RWPE2 (cell line): ENCODE data around the gene ANK2.

Source experiments
- ATAC-seq: fragments of 200-7000 bp; cut with Tn5 transposase; 3 replicates; pipeline ENCODE4 v1.9.1; 2021; ENCODE audit warnings: low read depth
- DNase-seq: peaks from one replicate; pipeline ENCODE4 v3.0.0-alpha.2; 2020; ENCODE audit warnings: low spot score
- H3K27ac ChIP-seq: fragments of 450-650 bp; 2 replicates; pipeline ENCODE4 v1.5.1; 2017; ENCODE audit warnings: mild to moderate bottlenecking; ENCODE audit not compliant: poor library complexity, severe bottlenecking
- H3K27me3 ChIP-seq: fragments of 250-450 bp; sonication (Bioruptor Pico); 2 replicates; pipeline ENCODE4 v1.5.1; 2021; ENCODE audit warnings: mild to moderate bottlenecking, moderate library complexity; ENCODE audit not compliant: insufficient read depth, poor library complexity, severe bottlenecking
- H3K36me3 ChIP-seq: fragments of 250-450 bp; sonication (Bioruptor Pico); 2 replicates; pipeline ENCODE4 v1.5.1; 2020; ENCODE audit warnings: low read depth, mild to moderate bottlenecking, moderate library complexity
- H3K4me1 ChIP-seq: fragments of 250-450 bp; sonication (Bioruptor Pico); 2 replicates; pipeline ENCODE4 v1.5.1; 2021; ENCODE audit warnings: mild to moderate bottlenecking, moderate library complexity; ENCODE audit not compliant: insufficient read depth, poor library complexity, severe bottlenecking
- H3K4me3 ChIP-seq: fragments of 250-450 bp; sonication (Bioruptor Pico); 2 replicates; pipeline ENCODE4 v1.5.1; 2021; ENCODE audit warnings: mild to moderate bottlenecking, moderate library complexity; ENCODE audit not compliant: severe bottlenecking
- H3K9me3 ChIP-seq: fragments of 250-450 bp; sonication (Bioruptor Pico); 2 replicates; pipeline ENCODE4 v1.5.1; 2021; ENCODE audit warnings: mild to moderate bottlenecking, moderate library complexity; ENCODE audit not compliant: severe bottlenecking
- CTCF ChIP-seq: fragments of 450-650 bp; IDR thresholded peaks from one replicate; pipeline ENCODE4 v1.5.1; 2017; ENCODE audit warnings: mild to moderate bottlenecking, moderate library complexity; ENCODE audit not compliant: poor library complexity, severe bottlenecking

The ANK2 gene

GRCh38 chr4:113405874-113406722 lies 356.6 kb downstream of the ANK2 start:
- H3K4me1 ChIP-seq = peaks cover 6% of the 10 kb centered on the region
- H3K36me3 ChIP-seq = no peaks in the 10 kb centered on the region
- DNase-seq (no peak), ATAC-seq (no peak)
- no peak overlapping the region for H3K4me3 ChIP-seq
- no peaks in the 10 kb centered on the region for H3K9me3 ChIP-seq
- TF ChIP-seq CTCF = no peak
- no peaks in the 10 kb centered on the region for H3K27me3 ChIP-seq
- no peak overlapping the region for H3K27ac ChIP-seq

- Histone ChIP-seq H3K9me3 (no peaks in the 10 kb centered on the region), H3K4me3 (no peak overlapping the region), H3K4me1 (peaks cover 9% of the 10 kb centered on the region), H3K27me3 (no peaks in the 10 kb centered on the region), H3K27ac (no peak overlapping the region), H3K36me3 (no peaks in the 10 kb centered on the region)
- no peak for ATAC-seq
- no peak for DNase-seq
- no peak for TF ChIP-seq CTCF
Observed at GRCh38 chr4:113406723-113407016, 357.2 kb downstream of the ANK2 start.

- DNase-seq (no peak), ATAC-seq (no peak)
- no peak for TF ChIP-seq CTCF
- Histone ChIP-seq H3K4me1 (peaks cover 9% of the 10 kb centered on the region), H3K27ac (no peak overlapping the region), H3K9me3 (no peaks in the 10 kb centered on the region), H3K27me3 (no peaks in the 10 kb centered on the region), H3K36me3 (no peaks in the 10 kb centered on the region), H3K4me3 (no peak overlapping the region)
Observed at GRCh38 chr4:113407409-113407808, 358.0 kb downstream of the ANK2 start.

- Histone ChIP-seq H3K36me3 (no peaks in the 10 kb centered on the region), H3K4me3 (no peak overlapping the region), H3K4me1 (peaks cover 9% of the 10 kb centered on the region), H3K9me3 (no peaks in the 10 kb centered on the region), H3K27me3 (no peaks in the 10 kb centered on the region), H3K27ac (no peak overlapping the region)
- ATAC-seq (no peak), DNase-seq (no peak)
- no peak for TF ChIP-seq CTCF
Observed at GRCh38 chr4:113409181-113409580, 359.7 kb downstream of the ANK2 start.

- peaks cover 9% of the 10 kb centered on the region for H3K4me1 ChIP-seq
- no peaks in the 10 kb centered on the region for H3K36me3 ChIP-seq
- H3K27ac ChIP-seq = no peak overlapping the region
- ATAC-seq (no peak), DNase-seq (no peak)
- no peaks in the 10 kb centered on the region for H3K27me3 ChIP-seq
- no peak overlapping the region for H3K4me3 ChIP-seq
- TF ChIP-seq CTCF = no peak
- H3K9me3 ChIP-seq = no peaks in the 10 kb centered on the region
Observed at GRCh38 chr4:113410686-113411085, 361.2 kb downstream of the ANK2 start.
